ENCODE measurements around the gene REEP2. TPM values are rescaled to one million over a fixed set of nuclear protein-coding genes. Genes with fewer than 3 reads are reported as not detected.
A peak's percentile ranks its signal among the peaks of the same experiment; 100 is the strongest.

The REEP2 gene
- polyA plus RNA-seq, 1 donor from 2014 or later, result 146 TPM

DNA sequence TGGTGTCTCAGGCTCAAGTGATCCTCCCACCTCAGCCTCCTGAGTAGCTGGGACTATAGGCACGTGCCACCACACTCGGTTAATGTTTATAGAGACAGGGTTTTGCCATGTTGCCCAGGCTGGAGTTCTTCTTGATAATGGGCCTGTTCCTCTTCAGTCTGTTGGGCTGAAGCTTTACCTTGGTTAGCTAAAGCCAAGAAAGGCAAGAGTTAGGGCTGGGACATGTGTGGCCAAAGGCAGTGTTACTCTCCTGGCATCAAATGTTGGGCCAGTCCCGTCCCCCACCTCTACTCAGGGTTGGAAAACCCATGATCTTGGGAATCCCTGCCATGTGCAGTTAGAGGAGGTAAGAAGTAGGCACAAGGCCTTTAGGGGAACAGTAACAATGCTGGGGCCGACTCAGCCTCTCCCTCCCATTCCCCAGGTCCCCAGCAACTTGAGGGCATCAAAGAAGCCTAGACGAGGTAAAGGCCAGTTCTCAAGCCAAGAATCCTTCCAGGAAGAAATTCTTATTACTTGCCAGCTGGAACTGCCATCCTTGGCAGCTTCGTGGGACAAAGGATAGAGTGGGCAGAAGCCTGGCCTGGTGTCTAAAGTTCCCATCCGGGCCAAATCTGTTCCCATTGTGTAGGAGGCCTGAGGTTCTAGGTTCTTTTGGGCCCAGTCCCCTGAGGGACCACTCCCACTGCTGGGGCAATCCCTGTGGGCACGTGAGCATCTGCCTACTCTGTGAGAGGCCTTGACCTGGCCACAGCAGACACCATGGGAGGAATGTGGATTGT lies 30.9 kb downstream of the REEP2 start:
- H3K4me2 ChIP-seq (ENCODE audit: low read length), result no peak overlapping the region
- no peaks in the 10 kb centered on the region for H3F3A ChIP-seq (ENCODE audit: insufficient read depth, low read length, poor library complexity, severe bottlenecking)
- H3K9me3 ChIP-seq (ENCODE audit: low read length), result no peaks in the 10 kb centered on the region
- H3K4me3 ChIP-seq (ENCODE audit: low read length), result no peak overlapping the region
- TF ChIP-seq POLR2AphosphoS5 (IDR thresholded peaks at IDR 0.05), result peak; percentile 5
- TF ChIP-seq RAD21 (conservative IDR thresholded peaks at IDR 0.05), result no peak
- no peaks in the 10 kb centered on the region for H3K9me2 ChIP-seq (ENCODE audit: insufficient read depth, low read length)
- no peaks in the 10 kb centered on the region for H3K79me2 ChIP-seq (replicated peaks; ENCODE audit: insufficient read depth, low read length)
- no peak overlapping the region for H3K27ac ChIP-seq (ENCODE audit: low read length)
- peaks cover 4% of the 10 kb centered on the region for H4K20me1 ChIP-seq (ENCODE audit: insufficient read depth)
- H3K36me3 ChIP-seq (ENCODE audit: insufficient read depth, low read length), result no peaks in the 10 kb centered on the region
- H3K9ac ChIP-seq (ENCODE audit: low read length), result no peak overlapping the region
- peaks cover 23% of the 10 kb centered on the region for H3K27me3 ChIP-seq (ENCODE audit: insufficient read depth, low read depth, low read length)
- H2AFZ ChIP-seq (ENCODE audit: low read depth, low read length), result no peak overlapping the region

DNA sequence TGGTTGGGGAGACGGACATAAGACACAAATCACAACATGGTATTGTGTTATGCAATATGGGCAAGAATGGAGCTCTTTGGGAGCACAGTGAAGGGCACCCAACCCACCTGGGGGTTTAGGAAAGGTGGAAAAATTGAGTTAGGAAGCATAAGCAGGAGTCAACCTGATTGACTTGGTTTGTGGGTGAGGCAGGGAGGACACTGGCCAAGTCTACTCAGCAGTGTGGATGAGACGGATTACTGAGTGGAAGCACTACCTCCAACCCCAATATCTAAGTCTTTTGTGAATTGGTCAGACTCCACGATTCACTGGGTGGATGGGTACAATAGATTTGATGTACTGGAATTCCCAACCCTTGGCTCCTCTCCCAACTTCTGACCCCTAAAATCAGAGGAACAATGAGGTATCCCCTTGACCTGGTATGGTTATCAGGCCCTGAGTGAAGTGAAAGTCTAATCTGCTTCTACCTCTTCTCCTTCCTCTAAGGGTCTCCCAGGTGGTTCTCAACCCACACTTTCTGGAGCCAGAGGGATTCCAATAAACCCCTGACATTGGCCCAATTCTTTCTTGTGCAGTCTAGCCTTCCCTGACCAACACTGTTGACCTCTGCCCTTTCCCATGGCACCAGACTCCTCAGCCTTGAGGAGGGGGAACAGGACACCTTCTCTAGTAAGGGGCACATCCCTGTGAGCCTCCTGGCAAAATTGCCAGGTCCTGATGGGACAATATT lies 31.6 kb downstream of the REEP2 start:
- H3K27me3 ChIP-seq (ENCODE audit: insufficient read depth, low read depth, low read length), result peaks cover 23% of the 10 kb centered on the region
- H4K20me1 ChIP-seq (ENCODE audit: insufficient read depth), result peaks cover 4% of the 10 kb centered on the region
- no peak overlapping the region for H3K4me3 ChIP-seq (ENCODE audit: low read length)
- no peak overlapping the region for H3K27ac ChIP-seq (ENCODE audit: low read length)
- H3K4me2 ChIP-seq (ENCODE audit: low read length), result no peak overlapping the region
- H3K9me2 ChIP-seq (ENCODE audit: insufficient read depth, low read length), result no peaks in the 10 kb centered on the region
- H3F3A ChIP-seq (ENCODE audit: insufficient read depth, low read length, poor library complexity, severe bottlenecking), result no peaks in the 10 kb centered on the region
- no peaks in the 10 kb centered on the region for H3K79me2 ChIP-seq (replicated peaks; ENCODE audit: insufficient read depth, low read length)
- H3K36me3 ChIP-seq (ENCODE audit: insufficient read depth, low read length), result no peaks in the 10 kb centered on the region
- TF ChIP-seq, protein P1, sequence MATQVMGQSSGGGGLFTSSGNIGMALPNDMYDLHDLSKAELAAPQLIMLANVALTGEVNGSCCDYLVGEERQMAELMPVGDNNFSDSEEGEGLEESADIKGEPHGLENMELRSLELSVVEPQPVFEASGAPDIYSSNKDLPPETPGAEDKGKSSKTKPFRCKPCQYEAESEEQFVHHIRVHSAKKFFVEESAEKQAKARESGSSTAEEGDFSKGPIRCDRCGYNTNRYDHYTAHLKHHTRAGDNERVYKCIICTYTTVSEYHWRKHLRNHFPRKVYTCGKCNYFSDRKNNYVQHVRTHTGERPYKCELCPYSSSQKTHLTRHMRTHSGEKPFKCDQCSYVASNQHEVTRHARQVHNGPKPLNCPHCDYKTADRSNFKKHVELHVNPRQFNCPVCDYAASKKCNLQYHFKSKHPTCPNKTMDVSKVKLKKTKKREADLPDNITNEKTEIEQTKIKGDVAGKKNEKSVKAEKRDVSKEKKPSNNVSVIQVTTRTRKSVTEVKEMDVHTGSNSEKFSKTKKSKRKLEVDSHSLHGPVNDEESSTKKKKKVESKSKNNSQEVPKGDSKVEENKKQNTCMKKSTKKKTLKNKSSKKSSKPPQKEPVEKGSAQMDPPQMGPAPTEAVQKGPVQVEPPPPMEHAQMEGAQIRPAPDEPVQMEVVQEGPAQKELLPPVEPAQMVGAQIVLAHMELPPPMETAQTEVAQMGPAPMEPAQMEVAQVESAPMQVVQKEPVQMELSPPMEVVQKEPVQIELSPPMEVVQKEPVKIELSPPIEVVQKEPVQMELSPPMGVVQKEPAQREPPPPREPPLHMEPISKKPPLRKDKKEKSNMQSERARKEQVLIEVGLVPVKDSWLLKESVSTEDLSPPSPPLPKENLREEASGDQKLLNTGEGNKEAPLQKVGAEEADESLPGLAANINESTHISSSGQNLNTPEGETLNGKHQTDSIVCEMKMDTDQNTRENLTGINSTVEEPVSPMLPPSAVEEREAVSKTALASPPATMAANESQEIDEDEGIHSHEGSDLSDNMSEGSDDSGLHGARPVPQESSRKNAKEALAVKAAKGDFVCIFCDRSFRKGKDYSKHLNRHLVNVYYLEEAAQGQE (IDR thresholded peaks at IDR 0.05; ENCODE audit: borderline replicate concordance), result no peak
- TF ChIP-seq POLR2AphosphoS5 (IDR thresholded peaks at IDR 0.05), result peak; percentile 51
- no peaks in the 10 kb centered on the region for H3K9me3 ChIP-seq (ENCODE audit: low read length)
- no peak overlapping the region for H3K9ac ChIP-seq (ENCODE audit: low read length)
- H2AFZ ChIP-seq (ENCODE audit: low read depth, low read length), result no peak overlapping the region

DNA sequence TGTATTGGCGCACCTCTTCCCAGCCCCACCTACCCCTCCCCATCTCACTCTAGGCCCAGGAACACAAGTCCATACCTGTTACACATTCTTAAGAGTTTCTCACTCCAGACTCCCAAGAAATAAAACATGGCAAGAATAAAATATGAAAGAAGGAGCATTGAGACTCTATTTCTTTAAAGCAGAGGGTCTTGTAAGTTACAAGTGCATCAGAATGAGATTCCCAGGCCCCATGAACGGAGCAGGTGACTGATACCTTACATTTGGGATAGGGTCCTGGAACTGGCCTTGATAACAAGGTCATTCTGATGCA lies 32.1 kb downstream of the REEP2 start:
- Histone ChIP-seq H3K4me2 (ENCODE audit: low read length) (no peak overlapping the region), H3K36me3 (ENCODE audit: insufficient read depth, low read length) (no peaks in the 10 kb centered on the region), H3K79me2 (replicated peaks; ENCODE audit: insufficient read depth, low read length) (no peaks in the 10 kb centered on the region), H3F3A (ENCODE audit: insufficient read depth, low read length, poor library complexity, severe bottlenecking) (no peaks in the 10 kb centered on the region), H2AFZ (ENCODE audit: low read depth, low read length) (no peak overlapping the region), H3K9me3 (ENCODE audit: low read length) (no peaks in the 10 kb centered on the region), H3K27me3 (ENCODE audit: insufficient read depth, low read depth, low read length) (peaks cover 19% of the 10 kb centered on the region), H3K27ac (ENCODE audit: low read length) (no peak overlapping the region), H4K20me1 (ENCODE audit: insufficient read depth) (peaks cover 3% of the 10 kb centered on the region), H3K9me2 (ENCODE audit: insufficient read depth, low read length) (no peaks in the 10 kb centered on the region), H3K9ac (ENCODE audit: low read length) (no peak overlapping the region), H3K4me3 (ENCODE audit: low read length) (no peak overlapping the region)
- TF ChIP-seq TAF1 (IDR thresholded peaks at IDR 0.05; ENCODE audit: low read depth) (no peak), SMC3 (conservative IDR thresholded peaks at IDR 0.05; ENCODE audit: poor library complexity) (no peak), RAD21 (conservative IDR thresholded peaks at IDR 0.05) (no peak), EZH2 (IDR thresholded peaks at IDR 0.05; ENCODE audit: borderline replicate concordance, insufficient read depth, low read length, poor library complexity, severe bottlenecking) (no peak)
- TF ChIP-seq, protein P2, sequence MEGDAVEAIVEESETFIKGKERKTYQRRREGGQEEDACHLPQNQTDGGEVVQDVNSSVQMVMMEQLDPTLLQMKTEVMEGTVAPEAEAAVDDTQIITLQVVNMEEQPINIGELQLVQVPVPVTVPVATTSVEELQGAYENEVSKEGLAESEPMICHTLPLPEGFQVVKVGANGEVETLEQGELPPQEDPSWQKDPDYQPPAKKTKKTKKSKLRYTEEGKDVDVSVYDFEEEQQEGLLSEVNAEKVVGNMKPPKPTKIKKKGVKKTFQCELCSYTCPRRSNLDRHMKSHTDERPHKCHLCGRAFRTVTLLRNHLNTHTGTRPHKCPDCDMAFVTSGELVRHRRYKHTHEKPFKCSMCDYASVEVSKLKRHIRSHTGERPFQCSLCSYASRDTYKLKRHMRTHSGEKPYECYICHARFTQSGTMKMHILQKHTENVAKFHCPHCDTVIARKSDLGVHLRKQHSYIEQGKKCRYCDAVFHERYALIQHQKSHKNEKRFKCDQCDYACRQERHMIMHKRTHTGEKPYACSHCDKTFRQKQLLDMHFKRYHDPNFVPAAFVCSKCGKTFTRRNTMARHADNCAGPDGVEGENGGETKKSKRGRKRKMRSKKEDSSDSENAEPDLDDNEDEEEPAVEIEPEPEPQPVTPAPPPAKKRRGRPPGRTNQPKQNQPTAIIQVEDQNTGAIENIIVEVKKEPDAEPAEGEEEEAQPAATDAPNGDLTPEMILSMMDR (IDR thresholded peaks at IDR 0.05; ENCODE audit: poor library complexity, severe bottlenecking), result no peak

All from neural cell (in vitro differentiated cells).